Lower leg skin (tissue), 3 donors: ENCODE measurements around the gene ZNF644.

ENCODE experiments used
- CTCF ChIP-seq, 3 donors: fragments of 450-650 bp; IDR thresholded peaks; one replicate each; pipeline ENCODE4 v1.5.1; 2016; ENCODE audit warnings: antibody characterized with exemption in 3 of 3, mild to moderate bottlenecking in 3 of 3, moderate library complexity in 2 of 3
- POLR2A ChIP-seq, 2 donors: fragments of 450-650 bp; IDR thresholded peaks; one replicate each; pipeline ENCODE4 v1.6.1; 2016 to 2017; ENCODE audit warnings: antibody characterized with exemption in 2 of 2, mild to moderate bottlenecking in 1 of 2, moderate library complexity in 1 of 2

GRCh38 chr1:90963651-90964050 lies 58.2 kb downstream of the ZNF644 start:
- TF ChIP-seq CTCF (IDR thresholded peaks at IDR 0.05) (no peak), POLR2A (IDR thresholded peaks at IDR 0.05) (no peak)
